NCI-H1417 treated with DMSO at 0.1 percent for 48 hours (cell line): Measurements from ENCODE around the gene RTP3.

Experiments used
- DNase-seq: peaks from one replicate; lab custom pipeline; 2025; lab: John Stamatoyannopoulos, UW

Gene RTP3

DNA sequence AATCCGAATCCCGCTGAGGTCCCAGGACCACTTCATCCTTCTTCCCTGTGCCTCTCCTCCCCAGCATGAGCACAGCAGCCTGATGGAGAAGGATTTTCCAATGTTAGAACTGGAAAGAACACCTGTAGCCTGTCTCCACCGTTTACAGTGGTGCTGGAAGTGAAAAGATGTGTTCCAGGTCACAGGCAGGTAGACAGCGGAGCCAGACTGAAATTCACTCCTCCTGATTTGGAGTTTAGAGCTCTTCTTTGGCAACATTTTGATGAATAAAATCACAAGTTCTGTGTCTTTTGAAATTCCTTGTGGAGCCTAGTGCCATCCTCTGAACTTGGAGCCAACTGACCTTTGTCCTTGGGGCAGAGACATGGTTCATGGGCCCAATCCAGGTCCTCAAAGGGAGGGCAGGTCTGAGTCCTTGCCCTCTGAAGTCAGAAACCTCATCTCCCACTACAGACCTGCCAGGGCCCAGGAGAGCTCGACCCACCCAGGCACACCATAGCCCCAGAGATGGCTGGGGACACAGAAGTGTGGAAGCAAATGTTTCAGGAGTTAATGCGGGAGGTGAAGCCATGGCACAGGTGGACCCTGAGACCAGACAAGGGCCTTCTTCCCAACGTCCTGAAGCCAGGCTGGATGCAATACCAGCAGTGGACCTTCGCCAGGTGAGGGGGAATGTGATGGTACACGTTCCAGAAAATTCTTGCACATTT, at the start of gene RTP3:
RTP3 (plus strand) TSS at position 421 of the 710 bp plus-strand sequence; CDS start at position 508, 87 bp downstream.
- no peak for DNase-seq

- no peak for DNase-seq
Observed at GRCh38 chr3:46448721-46449120, 49.1 kb upstream of the RTP3 start.

DNA sequence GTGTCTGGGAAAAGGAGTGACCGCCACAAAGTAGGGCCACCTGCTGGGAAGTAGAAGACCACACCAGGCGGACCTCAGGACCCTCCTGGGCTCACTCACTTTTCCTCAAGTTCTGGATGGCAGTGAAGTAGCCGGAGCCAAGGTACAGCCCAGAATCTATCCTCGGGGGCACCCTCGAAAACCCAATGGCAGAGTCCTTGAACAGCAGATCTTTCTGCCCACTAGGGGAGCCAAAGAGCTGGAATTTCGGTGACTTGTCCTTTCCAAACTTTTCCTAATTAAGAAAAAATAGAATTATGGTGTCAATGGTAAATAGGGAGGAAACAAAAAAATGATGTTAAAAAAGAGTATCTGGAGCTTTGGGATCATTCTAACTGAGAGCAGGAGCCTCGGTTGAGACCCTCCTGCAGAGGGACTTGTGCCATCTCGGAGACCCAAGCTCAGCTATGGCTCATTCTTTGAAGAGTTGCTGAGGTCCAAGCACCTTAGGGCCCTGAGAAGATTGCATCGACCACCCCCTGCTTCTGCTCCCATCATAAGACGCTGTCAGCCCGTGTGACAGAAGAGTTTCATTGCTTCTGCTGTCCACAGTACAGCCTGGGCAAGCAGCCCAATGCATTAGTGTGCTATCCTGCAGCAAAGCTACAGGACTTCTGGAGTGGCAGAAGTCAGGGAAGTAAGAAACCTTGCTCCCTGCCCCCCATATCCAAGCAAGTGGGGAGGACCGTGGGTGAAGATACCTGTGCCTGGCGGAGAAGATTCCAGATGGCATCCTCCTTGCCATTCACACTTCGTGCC, 47.8 kb upstream of the RTP3 start:
- no peak for DNase-seq

DNA sequence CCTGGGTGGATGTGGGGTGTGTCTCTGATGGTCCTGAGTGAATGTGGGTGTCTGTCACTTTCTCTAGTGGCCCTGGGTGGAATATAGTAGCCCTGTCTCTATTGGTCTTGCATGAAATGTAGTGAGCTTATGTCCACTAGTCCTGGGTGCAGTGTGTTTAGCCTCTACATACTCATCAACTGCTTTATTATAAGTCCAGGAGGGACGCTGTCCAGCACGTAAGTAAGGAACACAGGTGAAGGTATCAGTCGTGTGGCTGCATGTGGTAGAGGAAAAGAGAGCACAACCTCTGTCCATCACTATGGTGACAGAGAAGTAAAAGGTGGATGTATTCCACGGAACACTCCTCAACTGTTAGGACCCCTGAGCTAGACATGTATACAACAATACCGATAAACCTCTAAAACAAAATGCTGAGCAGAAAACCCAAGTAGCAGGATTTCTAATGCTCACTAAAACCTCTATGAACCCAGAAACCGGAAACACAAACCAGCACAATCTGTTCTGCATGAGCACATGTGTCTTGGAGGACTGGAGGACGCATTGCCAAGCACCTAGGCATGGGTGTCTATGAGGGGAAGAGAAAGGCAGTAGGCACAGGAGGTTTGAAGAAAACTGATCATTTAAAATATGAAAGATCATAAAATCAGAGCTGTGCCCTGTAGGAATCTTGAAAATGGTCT, 44.1 kb upstream of the RTP3 start:
- no peak for DNase-seq

DNA sequence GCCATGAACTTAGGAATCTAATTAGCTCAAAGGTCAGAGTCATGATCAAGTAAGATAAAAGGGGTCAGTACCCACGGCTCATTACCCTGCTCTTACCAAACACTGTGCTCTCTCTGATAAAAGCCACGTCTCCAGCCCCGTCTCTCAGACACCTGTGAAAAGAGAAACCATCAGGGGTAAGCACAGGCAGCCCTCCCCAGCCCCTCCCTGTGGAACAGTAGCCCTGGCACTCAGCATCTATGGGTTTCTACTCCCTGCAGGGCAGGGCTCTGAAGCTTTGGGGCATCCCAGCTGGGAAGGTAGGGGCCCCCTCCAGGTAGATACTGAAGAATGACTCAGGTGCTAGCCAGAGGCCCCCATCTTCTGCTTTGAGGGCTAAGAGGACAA, 43.6 kb upstream of the RTP3 start:
- DNase-seq = no peak

DNA sequence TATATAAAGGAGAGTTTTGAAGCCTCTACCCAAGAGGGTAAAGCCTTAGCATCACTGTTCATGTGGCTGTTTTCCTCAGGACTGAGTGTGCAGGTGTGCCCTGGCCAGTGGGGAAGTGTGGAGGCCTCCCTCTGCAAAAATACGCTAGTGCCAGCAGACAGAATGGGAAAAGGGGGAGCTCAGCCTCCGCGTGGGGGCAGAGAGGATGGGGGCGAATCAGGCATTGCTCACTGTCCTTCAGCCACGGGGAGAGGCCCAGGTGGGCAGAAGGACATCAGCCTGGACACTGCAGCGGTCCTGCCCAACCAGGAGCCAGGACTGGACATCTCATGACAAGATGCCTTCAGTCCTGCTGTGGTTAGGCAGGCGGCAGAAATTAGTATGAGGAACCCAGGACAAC, 43.2 kb upstream of the RTP3 start:
- no peak for DNase-seq

GRCh38 chr3:46455231-46456115, 42.3 kb upstream of the RTP3 start:
- no peak for DNase-seq

- DNase-seq = no peak
Observed at GRCh38 chr3:46456118-46456517, 41.7 kb upstream of the RTP3 start.

DNA sequence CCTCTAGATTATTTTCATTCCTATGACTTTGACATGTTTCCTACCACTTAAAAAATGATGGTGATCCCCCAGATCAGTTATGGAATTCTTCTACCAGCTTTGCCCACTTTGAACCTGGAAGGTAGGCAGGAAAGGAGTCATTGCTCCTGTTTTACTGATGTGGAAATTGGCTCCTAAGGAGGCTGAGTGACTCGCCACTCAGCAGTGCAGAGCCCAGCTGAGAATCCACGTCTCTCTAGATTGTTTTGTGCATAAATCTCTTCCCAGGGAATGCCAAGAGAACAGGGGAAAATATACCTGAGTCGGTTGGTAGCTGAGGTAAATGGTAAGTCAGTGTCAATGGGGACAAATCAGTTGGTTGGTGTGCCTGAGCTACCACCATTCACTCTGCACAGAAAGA, 37.7 kb upstream of the RTP3 start:
- no peak for DNase-seq

DNA sequence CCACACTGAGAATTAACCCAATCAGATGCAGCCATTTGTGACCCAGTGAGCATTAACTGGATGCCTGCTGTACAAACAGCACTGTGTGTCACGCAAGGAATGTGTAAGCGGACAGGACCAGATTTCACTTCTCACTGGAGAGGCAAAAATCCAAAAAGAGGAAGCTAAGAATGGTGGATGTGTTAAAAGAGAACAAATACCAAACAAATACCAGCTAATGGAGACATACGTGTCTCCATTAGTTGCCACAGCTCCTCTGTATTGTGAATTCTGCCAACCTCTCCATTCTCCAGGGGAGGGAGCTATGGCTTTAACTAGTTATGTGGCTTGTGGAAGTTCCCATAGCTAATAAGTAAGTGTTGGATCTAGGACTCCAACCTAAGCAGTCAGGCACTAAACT, 35.7 kb upstream of the RTP3 start:
- no peak for DNase-seq

DNA sequence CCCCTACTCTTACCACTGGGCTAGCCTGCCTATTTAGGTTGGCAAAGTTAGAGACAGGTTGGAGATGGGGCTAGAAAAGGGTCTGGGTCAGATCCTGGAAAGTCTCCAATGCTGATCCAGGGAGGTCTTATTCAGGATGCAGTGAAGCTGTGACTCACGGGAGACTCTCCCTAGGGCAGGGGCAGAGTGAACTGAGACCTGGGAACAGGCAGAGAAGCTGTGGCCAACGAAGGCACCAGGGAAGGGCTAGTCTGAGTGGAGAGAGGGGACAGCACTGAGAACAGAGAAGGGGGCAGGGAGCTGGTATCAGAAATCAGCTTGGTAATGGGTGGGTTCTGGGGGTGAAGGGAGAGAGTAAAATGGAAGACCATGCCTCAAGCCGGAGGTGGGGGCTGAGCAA, 35.3 kb upstream of the RTP3 start:
- DNase-seq = no peak

DNA sequence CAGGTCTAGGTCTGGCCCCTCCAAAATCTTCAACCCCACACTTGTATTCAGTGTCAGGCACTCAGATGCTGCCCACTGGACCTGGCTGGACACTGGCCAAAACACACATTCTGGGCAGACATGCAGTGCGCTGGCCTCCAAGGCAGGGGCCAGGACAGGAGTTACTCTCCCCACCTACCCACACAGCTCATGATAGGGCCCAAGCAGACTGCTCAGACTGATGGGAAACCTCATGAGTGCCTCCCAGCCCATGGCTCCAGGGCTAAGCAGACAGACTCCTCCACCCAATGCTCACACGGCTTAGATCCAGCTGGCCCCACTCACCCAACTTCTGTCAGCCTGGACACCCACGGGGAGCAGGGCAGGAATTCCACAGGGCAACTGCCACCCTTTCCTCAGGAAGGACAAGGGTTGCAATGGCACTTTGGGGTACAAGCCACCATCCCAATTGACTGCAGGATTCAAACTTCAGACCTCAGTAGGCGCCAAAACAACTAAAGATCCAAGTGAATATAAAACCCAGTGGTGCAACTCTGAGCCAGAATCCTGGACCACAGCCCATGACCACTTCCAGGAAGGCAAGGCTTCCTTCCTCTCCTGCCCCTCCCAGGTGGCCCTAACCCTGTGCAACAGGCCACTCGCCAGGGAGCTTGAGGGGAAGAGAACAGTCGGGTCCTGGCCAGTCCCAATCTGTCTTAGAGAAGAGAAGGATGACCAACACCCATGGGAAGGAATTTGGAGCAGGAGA, 34.5 kb upstream of the RTP3 start:
- no peak for DNase-seq

- DNase-seq = no peak
Observed at GRCh38 chr3:46463868-46464241, 33.9 kb upstream of the RTP3 start.

DNA sequence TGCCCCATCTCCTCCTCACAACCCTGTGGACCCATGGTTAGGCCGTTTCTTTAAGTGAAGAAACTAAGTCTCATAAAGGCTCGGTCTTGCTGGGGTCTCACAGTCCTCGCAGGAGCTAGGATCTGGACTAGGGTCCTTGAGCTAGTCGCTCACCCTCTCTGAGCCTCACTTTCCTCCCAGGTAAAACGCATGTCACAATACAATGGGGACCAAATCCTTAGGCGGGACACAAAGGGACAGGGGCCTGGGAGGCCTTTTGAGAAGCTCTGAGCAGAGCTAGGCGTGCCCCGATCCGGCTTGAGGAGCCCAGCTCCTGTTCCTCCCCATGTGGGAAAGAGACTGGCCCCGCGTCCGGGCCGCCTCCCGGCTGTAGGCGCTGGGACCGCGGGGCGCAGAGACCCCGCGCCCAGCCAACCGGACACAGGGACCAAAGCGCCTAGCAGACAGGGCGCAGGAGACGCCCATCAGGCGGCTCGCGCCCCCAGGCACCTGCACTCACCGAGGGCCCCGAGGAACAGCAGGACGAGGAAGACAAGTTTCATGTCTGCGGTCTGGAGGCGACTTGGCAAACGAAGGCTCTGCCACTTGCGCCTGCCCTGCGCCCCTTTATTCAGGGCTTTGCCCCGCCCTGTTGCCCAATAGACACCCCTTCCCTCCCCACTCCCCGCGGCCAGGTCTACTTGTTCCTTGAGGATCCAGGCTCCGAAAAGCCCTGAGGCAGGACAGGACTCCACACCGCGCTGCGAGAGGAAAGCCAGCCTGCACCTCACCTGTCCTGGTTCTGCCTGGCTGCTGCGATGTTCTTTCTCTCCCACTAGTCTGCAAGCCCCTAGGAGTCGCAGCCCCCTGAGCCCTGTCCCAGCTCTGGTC, 33.2 kb upstream of the RTP3 start, which contains the start of gene LTF:
LTF (minus strand) TSS at position 580 of the 870 bp plus-strand sequence; CDS start at position 542, 38 bp downstream.
- DNase-seq = no peak

GRCh38 chr3:46465196-46465520, 32.6 kb upstream of the RTP3 start:
- DNase-seq = no peak

DNA sequence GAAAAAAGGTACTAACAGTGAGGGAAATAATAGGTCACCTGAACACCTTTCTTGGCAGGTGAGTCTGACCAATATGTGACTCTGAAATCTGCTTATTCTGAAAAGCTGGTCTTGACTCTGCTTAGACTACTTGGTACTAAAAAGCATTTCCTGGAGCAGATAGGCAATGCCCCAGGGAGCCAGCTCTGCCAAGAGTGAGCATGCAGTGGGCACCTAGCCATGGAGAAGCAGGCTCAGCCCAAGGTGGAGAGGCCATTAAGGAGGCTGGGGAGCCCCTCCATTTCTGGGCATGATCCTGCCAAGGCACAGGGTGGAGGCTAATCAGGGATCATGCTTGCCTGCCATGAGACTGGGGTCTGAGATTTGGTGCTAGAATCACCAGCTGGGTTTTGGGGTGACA, 31.5 kb upstream of the RTP3 start:
- DNase-seq = no peak

GRCh38 chr3:46466871-46467403, 30.8 kb upstream of the RTP3 start:
- DNase-seq = no peak

DNA sequence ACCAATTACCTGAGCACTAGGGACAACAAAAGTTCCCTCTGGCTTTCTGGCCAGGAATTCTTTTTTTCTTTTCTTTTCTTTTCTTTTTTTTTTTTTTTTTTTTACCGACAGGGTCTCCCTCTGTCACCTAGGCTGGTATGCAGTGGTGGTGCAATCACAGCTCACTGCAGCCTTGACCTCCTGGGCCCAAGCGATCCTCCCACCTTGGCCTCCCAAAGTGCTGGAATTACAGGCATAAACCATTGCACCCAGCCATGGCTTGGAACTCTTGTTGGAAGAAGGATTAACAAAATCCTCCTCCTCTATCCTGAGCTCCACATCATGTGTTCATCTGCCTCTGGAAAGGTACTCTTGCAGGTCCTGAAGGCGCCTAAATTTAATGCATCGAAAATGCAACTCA, 30.2 kb upstream of the RTP3 start:
- no peak for DNase-seq

- DNase-seq = no peak
Observed at GRCh38 chr3:46468753-46469600, 28.8 kb upstream of the RTP3 start.
